ENCODE data around the gene ZNF77. TPM values are rescaled to one million over a fixed set of nuclear protein-coding genes. Genes with fewer than 3 reads are reported as not detected.
"Not testable (repeated sequence)": the region's sequence is repeated elsewhere in the genome, so short reads cannot be mapped to it uniquely, and the experiment has no call there.

ZNF77 gene
- polyA plus RNA-seq (ENCODE audit: insufficient read length in 4 of 4): 1 to 10 TPM; 7.2 to 8.5 (median 7.8) TPM

DNA sequence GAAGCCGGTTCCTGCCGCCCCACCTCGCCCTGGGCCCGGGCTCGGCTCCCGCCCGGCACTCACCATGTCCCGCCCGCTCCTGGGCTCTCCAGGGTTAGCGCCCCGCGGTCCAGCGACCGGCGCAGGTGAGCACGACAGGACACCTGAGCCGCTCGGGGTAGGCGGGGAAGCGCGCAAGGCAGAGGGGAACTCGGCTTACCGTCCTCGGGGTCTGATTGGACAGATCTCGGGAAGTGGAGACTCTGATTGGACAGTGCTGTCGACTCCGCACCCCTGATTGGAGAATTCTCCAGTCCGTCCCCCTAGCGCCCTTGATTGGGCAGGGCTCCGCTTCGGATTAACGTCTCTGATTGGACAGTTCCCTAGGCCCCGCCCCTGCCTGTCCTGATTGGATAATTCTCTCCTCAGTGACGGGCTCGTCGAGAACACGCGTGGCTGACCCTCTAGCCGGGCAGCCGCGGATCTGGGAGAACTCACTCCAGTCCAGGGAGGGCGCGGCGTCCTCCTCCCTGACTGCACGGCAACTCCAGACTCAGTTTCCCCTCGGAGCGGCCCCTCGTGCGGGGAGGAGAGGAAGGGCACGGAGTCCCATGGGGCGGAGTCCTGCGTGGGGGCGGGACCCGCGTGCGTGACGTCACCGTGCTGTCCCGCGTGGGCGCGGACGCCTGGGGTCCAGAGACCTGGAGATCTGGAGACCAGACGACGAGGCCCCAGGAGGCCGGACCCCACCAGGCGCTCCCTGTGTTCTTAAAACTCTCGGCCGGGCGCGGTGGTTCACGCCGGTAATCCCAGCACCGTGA is at the start of gene ZNF77:
TSS of gene ZNF77 (minus strand) at position 197 of the 800 bp plus-strand sequence. CDS start at position 66, 131 bp downstream.
- peak; percentile 98 to 99 (median 98) for DNase-seq (ENCODE audit: low read depth in 4 of 4, low spot score in 2 of 4)

DNA sequence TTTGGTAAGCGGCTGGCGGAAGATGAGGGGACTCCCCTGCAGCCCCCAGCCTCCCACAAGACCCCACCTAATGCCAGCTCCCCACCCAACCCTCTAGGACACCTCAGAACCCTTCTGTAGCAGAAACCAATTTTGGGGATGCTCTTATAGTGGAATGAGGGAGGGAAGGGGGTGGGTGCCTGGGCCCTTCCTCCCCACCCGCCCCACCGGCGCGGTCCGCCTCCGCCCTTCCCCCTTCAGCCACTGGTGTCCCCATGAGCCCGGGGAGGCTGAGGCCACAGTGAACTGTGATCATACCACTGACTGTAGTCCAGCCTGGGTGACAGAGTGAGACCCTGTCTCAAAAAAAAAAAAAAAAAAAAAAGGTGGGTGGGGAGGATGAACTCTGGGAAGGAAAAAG is 48.8 kb upstream of the ZNF77 start:
- DNase-seq (ENCODE audit: low read depth in 4 of 4, low spot score in 2 of 4): no peak

DNA sequence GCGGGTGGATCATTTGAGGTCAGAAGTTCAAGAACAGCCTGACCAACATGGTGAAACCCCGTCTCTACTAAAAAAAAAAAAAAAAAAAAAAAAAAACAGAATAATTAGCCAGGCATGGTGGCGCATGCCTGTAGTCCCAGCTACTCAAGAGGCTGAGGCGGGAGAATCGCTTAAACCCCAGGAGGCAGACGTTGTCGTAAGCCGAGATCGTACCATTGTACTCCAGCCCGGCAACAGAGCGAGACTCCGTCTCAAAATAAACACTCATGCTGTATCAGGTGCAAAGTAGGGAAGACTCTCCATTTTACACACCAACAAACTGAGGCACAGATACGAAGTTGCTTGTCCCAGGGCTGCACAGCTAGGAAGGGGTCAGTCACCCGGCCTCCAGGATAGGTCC is 48.2 kb upstream of the ZNF77 start:
- DNase-seq (ENCODE audit: low read depth in 4 of 4, low spot score in 2 of 4): no peak

DNA sequence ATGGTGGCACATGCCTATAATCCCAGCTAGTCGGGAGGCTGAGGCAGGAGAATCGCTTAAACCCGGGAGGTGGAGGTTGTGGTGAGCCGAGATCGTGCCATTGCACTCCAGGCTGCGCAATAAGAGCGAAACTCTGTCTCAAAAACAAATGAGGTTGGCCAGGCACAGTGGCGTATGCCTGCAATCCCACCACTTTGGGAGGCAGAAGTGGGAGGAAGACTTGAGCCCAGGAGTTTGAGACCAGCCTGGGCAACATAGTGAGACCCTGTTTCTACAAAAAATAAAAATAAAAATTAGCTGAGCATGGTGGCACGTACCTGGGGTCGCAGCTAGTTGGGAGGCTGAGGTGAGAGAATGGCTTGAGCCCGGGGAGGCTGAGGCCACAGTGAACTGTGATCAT is 47.6 kb upstream of the ZNF77 start:
- not testable (repeated sequence) for DNase-seq (ENCODE audit: low read depth in 4 of 4, low spot score in 2 of 4)

DNA sequence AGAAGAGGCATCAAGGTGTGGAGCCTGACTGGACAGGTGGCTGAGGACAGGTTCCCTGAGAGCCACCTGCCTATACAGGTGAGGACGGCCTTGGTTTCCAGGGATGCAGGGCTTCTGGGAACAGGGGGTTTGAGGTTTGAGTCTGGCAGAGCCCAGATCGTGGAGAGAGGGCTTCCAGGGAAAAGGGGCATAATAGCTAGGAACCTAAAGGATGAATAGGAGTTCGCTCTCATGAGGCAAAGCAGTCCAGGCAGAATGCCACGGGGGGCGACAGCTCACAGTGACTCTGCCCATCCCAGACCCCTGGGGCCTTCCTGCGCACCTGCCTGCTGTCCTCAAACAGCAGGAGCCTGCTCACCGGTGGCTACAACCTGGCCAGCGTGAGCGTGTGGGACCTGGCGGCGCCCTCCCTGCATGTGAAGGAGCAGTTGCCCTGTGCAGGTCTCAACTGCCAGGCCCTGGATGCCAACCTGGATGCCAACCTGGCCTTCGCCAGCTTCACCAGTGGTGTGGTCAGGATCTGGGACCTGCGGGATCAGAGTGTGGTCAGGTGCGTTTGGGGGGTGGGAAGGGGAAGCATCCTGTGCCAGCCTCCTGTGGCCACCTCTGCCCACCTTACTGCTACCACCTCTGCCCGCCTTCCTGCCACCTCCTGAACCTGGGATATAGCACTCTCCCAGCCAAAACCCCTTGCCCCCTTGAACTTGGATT is 44.6 kb upstream of the ZNF77 start:
- no peak for DNase-seq (ENCODE audit: low read depth in 4 of 4, low spot score in 2 of 4)

DNA sequence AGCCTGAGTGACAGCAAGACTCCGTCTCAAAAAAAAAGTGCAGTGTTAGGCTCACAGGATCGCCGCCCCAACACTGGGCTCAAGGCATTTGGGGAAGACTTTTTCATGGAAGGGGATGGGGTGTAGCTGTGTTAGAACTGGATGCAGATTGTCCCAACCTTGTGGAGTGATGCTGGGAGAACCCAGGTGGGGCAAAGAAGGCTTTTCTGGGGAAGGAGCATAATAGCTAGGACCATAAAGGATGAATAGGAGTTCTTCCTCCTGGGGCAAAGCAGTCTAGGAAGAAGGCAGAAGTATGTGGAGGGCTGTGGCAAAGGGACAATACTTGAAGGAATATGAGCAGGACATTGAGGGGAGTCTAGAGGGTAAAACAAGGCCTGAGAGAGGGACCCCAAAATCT is 43.8 kb upstream of the ZNF77 start:
- DNase-seq (ENCODE audit: low read depth in 4 of 4, low spot score in 2 of 4): no peak

DNA sequence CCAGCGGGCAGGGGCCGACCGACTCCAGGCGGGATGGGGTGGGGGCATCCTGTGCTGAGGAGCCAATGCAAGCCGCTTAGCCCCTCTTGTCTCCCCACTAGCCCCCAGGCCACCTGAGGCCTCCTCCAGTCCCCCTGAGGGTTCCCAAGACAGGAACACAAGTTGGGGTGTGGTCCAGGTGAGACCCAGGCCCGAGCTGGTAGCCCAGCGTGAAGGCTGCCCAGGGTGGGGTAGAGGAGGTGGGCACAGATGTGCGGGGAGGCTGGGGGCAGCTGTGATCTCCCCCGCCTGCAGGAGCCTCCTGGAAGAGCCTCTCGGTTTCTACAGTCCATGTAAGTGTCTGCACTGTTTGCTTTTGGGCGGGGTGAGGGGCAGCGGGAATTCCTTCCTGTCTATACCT is 43.0 kb upstream of the ZNF77 start:
- no peak for DNase-seq (ENCODE audit: low read depth in 4 of 4, low spot score in 2 of 4)

DNA sequence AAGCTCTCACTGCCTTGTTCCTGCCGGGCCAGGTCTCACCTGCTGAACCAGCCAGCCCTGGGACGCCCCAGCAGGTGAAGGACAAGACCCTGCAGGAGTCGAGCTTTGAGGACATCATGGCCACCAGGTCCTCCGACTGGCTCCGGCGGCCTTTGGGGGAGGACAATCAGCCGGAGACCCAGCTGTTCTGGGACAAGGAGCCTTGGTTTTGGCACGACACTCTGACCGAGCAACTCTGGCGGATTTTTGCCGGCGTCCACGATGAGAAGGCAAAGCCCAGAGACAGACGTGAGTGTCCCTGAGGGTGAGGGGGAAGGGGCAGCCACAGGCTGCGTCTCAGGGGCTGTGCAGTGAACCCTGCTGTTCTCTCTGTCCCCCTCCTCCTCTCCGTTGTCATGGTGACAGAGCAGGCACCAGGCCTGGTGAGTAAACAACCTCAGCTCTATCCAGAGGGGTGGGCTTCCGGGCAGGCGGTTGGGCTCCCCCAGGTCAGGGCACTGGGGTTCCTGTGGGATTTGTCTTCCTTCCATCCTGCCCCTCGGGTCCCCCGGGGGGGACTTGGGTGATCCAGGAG is 42.3 kb upstream of the ZNF77 start:
- no peak for DNase-seq (ENCODE audit: low read depth in 4 of 4, low spot score in 2 of 4)

DNA sequence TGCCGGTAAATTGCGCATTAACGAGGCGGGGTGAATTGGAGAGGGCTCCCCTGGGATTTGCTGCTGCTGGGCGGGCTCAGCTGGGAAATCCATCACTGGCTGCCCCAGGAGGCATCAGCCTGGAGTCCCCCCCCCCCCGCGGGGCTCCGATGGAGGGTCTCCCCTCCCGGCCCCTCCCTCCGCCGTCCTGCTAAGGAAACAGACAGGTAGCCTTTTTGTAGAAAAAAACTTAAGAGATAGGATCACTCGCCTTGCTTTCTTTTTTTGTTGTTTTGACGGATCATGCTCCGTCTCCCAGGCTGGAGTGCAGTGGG is 39.4 kb upstream of the ZNF77 start:
- DNase-seq (ENCODE audit: low read depth in 4 of 4, low spot score in 2 of 4): no peak

DNA sequence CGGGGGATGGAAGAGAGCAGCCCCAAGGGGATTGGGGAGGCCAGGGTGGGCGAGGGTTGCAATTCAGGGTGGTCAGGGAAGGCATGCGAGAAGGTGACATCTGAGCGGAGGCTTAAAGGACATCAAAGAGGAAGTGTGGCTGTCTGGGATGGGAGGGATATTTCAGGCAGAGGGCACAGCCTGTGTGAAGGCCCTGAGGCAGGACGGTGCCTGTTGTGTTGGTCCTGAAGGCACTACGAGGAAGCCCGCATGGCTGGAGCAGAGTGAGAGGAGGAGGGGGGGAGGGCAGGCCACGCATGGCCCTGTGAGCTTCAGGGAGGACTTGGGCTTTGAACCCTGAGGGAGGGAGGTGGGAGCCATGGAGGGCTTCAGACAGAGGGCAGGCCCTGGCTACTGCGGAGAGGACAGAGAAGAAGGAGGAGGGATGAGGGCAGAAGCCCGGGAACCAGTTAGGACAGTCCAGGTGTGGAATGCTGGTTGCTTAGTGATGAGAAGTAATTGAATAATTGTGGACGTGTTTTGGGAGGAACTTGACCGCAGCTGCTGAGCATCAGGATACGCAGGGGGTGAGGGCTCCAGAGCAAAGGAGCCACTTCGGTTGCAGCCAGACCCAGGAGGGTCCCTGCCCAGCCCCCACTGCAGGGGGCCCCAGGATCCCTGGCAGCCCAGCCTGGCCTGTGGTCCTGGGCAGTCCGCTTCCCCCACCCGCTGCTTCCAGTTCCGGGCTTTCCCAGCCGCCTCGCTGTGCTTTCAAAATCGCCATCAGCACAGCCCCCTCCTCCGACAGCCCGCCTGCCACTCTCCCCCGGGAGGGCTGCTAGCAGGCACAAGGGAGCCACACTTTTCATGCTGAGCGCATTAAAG is 38.8 kb upstream of the ZNF77 start:
- no peak for DNase-seq (ENCODE audit: low read depth in 4 of 4, low spot score in 2 of 4)

DNA sequence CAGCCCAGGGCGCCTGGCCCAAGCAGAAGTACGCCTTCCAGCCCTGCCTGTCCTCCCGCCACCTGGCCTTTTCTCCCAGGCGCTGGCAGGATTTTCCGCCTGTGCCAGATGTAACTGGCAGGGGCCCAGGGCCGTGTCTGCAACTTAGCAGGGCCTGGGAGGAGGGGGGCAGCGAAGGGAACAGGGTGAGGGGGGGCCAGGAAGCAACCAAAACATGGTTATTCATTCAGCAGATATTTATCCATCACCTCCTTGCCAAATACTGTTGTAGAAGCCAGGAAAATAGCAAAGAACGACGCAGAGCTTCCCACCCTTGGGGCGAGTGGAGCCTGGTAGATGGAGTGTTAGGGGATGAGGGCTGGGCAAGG is 38.2 kb upstream of the ZNF77 start:
- no peak for DNase-seq (ENCODE audit: low read depth in 4 of 4, low spot score in 2 of 4)

DNA sequence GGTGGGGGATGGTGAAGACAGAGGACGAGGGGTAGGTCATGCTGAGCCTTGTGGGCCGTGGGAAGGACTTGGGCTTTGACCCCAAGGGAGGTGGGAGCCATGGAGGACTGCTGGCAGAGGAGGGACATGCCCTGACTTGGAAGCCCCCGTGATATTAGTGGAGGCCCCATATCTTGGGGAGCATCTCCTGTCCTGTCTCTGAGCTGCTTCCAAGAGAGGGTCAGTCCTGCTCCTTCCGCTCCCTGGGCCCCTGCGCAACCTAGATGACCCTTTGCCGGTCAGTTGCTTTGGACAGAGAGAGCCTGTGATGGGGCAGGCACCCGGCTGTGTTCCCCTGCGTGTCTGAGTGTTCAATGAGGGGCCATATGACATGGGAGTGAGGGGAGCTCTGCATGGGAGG is 37.8 kb upstream of the ZNF77 start:
- DNase-seq (ENCODE audit: low read depth in 4 of 4, low spot score in 2 of 4): no peak

DNA sequence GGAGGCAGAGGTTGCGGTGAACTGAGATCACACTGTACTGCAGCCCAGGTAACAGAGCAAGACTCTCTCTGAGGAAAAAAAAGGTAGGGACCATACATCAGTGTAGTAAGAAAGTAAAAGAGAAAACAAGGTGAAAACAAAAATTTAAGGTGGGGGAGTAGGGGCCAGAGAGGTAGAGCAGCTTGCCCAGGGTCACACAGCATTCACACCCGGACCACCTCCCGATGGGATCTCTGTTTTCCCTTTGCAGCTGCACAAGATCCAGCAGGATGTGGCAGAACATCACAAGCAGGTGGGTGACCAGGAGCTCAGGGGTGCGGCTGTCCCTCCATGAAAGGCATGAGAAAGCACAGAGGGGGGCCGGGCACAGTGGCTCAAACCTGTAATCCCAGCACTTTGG is 37.1 kb upstream of the ZNF77 start:
- DNase-seq (ENCODE audit: low read depth in 4 of 4, low spot score in 2 of 4): no peak

DNA sequence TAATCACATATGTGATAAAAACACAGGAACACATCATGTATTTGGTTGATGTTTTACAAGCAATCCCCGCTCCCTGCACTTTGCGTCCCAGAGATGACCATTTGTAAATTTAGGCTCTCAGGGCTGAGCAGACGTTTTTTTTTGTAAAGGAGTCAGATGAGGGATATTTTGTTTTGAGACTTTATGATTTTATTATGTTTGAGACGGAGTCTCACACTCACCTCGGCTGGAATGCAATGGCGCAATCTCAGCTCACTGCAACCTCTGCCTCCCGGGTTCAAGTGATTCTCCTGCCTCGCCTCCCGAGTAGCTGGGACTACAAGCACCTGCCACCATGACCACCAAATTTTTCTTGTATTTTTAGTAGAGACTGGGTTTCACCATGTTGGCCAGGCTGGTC is 34.0 kb upstream of the ZNF77 start:
- no peak for DNase-seq (ENCODE audit: low read depth in 4 of 4, low spot score in 2 of 4)

DNA sequence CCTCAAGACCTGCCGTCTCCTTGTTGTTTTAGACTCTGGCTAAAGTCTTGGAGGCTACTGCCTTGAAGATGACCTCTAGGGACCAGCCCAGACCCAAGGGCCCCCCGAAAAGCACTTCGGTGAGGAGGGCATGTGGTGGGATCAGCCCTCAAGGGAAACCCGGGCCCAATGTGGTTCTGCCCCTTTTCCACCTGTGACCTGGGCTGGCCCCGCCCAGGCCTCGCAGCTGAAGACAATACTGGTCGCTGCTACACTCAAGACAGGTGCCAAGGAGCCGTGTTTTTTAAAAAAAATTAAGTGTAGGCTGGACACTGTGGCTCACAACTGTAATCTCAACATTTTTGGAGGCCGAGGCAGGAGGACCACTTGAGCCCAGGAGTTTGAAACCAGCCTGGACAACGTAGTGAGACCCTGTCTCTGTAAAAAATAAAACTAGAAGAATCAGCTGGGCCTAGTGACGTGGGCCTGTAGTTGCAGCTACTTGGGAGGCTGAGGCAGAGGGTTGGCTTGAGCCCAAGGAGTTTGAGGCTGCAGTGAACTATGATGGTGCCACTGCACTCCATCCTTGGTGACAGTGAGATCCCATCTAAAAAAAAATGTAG is 33.5 kb upstream of the ZNF77 start:
- DNase-seq (ENCODE audit: low read depth in 4 of 4, low spot score in 2 of 4): no peak

DNA sequence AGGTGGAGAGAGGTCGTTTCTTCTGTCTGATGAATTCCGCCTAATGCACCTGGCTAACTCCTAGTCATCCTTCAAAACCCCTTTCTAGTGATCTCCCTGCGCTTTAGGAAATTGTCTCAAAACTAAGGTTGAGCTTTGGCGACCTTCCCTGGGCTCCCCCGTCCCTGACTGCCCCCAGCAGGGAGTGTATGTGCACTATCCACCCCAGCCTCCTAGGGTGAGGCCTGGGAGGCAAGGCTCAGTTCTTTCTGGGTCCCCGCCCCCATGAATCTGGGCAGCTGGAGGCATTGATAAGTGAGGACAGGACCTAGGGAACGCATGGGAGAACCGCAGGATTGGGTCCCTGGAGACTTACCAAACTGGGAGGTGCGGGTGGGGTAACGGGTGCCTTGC is 33.0 kb upstream of the ZNF77 start:
- DNase-seq (ENCODE audit: low read depth in 4 of 4, low spot score in 2 of 4): no peak

DNA sequence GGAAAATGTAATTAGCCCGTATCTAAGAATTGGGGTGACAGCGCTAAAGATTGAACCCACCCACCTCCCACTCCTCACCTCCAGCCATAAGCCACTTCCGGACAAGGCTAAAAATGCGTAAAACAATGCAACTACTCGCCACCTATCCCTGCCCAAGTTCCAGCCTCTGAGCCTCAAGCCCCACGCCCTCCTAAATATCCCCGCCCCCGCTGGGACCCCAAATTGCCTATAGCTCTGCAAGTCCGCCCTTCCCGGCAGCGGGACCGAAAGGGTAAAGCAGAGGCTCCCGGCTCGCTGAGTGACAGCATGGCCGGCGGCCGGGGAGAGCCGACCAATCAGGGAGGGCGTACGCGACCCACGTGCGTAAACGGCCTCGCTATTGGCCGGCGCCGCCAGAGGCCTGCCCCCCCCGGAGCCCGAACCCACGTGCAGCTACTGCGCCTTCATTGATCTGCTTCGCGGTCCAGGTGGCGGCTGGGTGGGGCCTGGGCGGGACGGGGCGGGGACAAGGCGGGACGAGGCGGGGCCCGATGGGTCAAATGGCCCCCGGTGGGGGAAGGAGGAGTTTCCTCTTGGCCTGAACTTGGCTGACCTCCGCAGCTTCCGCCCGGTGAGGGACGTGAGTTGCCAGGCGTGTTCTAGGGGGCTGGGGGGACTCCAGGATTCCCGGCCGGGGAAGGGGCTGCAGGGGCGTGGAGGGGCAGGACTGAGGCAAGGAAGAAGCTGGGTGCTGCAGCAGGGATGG is 32.4 kb upstream of the ZNF77 start, which contains the start of gene TLE6:
TSS of gene TLE6 (plus strand) at position 564 of the 745 bp plus-strand sequence. CDS start 670 bp downstream, outside the sequence.
- DNase-seq (ENCODE audit: low read depth in 4 of 4, low spot score in 2 of 4): peak in 3 of 4 donors; percentile 87 to 89 (median 88)

DNA sequence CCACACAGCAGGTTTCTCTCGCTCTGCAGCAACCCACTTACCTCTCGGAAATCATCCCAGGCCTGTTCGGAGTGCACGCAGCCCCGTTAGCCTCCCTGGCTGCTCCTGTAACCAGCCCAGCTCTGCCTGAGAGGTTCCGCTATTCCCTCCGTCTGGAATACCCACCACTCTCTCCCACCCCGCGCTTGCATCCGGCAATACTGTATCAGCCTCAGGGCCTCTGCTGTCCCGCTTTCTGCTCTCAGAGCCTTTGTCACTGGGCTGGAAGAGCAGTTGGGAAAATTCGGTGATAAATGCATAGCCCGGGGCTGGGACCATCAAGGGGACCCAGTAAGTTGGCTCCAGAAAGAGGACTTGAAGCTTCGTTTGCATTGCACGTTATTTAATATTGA is 31.8 kb upstream of the ZNF77 start:
- DNase-seq (ENCODE audit: low read depth in 4 of 4, low spot score in 2 of 4): no peak

DNA sequence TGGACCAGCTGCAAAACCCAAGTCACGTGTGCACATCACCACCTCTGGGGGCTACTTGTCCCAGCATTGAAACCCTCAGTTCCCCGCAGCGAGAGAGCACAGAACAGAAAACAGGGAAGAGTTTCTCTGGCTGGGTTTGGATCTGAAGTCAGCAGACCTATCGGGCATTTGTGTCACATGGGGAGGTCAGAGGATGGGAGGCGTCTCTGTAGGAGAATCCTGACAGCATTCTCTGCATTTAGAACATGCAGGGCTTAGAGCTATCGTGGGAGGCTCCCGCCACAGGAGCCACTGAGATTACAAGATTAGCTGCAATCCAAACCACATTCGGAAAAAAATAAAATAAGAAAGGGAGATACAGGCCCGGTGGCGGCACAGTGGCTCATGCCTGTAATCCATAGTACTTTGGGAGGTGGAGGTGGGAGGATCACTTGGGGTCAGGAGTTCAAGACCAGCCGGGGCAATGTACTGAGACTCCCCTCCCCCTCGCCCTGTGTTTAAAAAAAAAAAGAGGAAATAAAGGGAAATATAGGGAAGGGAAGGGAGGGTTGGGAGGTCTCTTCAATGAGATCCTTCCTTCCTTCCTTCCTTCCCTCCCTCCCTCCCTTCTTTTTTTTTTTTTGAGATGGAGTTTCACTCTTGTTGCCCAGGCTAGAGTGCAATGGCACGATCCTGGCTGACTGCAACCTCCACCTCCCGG is 29.7 kb upstream of the ZNF77 start:
- DNase-seq (ENCODE audit: low read depth in 4 of 4, low spot score in 2 of 4): no peak

Measured in left renal cortex interstitium (tissue), 4 donors.